Astrocyte of the hippocampus (primary cell): ENCODE results near the gene TMF1.

Source experiments
- DNase-seq: peaks from one replicate; pipeline ENCODE4 v3.0.0; 2011; ENCODE audit warnings: low read depth, low spot score

TMF1 gene

DNA sequence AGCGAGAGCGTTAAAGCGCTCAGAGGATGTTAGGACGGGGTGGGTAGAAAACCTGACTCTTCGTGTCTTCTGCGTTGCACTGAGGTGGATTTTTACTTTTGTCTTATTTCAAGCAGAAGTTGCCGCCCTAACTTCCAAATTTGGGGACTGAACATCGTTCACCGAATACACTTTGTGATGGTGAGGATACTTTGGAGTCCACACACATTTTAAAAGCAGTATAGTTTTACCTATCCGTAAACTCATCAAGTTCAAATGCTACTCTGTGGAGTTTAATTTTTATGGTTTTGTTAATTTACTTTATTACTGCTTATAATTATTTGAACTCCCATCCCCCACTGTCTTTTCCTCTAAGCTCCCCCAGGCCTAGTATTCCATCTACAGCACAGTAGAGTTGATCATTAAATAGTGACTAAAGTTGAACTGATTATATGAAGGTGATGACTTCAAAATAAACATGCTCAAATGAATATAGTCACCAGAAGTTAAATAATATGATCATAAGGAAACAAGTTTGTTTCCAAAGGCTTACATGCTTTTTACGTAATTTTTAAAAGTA lies 38.0 kb downstream of the TMF1 start:
- no peak for DNase-seq

DNA sequence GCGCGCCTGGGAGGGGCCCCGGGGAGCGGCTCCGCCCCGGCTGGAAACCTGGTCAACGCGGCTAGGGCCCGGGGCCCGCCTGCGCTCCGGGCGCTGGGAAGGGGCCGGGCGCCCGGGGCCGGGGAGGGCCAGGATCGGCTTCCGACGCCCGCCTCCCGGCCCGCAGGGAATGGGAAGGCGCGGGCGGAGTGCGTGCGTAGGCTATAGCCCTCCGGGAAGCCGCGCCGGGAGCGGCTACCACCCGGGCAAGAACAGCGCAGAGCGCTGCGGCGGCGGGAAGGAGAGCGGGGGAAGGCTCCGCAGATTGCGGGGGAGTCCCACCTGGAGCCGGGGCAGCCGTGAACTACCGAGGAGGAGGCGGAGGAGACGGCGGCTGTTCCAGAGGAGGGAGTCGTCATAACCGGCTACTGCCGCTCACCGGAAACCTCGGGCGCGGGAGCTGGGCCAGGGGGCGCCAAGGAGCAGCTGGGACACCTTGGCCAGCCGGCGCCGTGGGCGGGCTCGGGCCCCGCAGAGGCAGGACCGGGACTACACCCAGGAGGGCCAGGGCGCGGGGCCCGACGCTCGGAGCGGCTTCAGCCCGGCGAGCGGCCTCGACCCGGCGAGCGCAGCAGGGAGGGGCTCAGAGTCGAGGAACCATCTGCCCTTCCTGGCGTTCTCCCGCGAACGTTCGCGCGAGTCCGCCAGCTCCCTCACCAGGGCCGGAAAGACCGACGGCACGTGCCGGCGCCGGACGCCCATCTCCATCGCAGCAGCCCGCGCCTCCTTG lies 38.7 kb downstream of the TMF1 start, which contains the start of gene EOGT:
Gene EOGT (minus strand): TSS at position 432 of the 769 bp plus-strand sequence. CDS start 3,838 bp downstream, outside the sequence.
- DNase-seq, result peak; percentile 96

DNA sequence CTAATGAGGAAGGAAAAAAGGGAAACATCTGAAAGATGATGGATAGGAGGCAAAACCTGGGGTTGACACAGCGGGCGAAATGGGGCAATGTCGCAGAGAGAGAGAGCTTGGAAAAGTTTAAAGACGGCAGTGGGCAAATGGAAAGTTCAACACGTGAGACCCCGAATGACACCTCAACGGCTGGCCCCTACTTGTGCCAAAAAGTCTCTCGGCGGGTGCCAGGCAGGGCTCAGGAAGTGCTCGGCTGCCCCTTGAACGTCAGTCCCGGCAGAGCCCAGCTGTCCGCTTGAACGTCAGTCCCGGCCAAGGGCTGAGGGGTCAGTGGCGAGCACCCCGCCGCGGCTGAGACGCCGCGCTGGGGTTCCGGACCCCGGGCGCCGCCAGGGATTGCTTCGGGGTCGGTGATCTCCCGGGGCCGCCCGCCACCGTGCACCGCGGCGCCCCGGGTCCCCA lies 39.3 kb downstream of the TMF1 start:
- DNase-seq, result peak; percentile 68

DNA sequence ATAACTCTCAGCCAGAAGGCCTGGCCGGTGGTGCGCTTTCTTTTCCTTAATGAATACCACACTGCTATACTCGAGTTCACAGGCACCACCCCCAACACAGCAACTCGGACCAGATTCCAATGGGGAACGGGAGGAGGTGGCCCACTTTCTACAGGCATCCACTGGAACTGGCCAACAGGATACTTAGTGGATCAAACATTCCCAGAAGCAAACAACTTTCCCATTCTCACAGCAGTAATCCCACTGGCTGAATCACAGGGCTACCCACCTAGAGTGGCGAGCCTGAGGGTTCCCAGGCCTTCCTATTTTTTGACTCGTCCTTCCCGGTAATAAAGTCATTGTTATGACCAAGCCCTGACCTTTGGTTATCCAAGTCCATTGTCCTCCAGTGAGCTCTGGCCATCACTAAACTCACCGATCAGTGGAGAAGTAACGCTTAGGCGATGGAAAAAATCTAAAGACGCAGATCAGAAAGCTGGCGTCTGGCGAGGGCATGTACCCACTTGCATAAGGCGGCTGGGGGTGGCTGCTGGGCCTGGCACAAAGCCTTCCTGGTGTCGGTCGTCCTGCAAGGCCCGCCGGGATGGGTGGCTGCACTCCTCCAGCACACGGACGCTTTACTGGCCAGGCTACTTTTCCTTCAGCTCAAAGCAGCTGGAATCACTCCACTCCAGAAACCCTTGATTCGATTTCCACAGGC lies 39.9 kb downstream of the TMF1 start:
- DNase-seq, result peak; percentile 39

DNA sequence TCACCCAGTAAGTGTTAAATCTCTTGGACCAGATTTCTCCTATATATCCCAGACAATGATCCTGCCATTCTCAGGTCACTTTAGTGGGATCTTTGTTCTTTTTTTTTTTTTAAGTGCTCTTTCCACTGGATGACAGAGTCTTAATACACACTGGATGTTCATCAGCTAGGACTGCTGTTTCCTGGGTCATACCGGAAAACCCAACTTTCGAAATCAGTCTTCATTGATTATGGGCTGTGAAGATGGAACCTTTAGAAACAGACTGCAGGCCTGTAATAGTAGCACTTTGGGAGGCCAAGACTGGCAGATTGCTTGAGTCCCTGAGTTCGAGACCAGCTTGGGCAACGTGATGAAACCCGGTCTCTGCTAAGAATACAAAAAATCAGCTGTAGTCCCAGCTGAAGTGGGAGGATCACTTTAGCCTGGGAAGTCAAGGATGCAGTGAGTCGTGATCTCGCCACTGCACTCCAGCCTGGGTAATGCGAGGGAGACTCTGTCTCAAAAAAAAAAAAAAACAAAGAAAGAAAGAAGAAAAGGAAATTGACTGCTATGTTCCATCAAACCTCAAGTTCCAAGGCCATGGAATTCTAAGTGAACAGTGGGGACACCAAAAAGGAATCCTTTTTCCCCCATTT lies 40.9 kb downstream of the TMF1 start:
- DNase-seq, result peak; percentile 16

DNA sequence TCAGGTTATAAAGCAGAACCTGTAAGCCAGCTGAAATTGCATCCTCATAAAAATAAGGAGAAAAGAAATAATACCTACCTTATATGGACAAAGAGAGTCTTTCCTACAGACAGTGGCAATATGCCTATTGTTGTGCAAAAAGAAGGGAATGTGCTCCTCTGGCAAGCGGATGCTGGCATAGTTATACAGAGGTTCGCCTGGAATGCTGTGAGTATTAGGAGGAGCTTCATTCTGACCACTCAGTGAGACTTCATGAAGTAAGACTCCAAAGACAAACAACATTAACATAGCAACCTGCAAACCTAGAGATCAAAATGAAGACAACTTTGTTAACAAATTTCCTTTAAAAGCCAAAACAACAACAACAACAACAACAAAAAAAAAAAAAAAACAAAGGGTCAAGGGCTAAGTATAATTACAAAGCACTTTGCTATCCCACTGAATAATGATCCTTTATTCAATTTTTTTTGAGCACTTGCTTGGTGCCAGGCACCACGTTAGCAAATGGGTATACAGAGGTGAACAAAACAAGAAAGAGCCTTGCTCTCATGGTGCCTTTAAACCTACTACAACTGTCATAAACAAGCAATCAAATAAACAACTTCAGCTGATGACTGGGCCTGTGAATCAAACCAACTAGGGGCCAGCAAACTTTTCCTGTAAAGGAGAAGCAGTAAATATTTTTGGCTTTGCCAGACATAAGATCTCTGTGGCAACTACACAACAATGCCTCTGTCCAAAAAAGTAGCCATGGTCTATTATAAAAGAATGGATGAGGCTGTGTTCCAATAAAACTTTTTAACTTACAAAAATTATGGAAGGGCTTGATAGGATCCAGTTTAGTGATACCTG lies 42.3 kb downstream of the TMF1 start:
- DNase-seq, result peak; percentile 92

DNA sequence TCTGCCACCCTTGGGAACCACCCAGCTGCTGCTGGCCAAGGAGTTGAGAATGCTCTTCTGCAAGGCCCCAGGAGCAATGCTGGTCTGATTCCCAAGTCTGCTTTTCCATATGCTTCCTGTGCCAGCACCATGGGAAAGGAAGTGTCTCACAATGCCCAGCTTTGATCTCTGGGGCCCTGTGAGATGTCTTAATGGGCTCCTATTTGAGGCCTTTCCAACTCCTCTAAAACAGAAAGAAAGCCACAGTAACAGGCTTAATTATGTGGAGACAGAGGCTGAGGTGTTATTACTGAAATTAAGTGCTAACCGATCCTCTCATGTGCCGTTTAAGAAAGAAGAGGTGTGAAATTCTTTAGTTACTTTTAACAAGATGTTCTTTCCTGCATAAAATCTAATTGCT lies 43.2 kb downstream of the TMF1 start:
- peak; percentile 41 for DNase-seq

DNA sequence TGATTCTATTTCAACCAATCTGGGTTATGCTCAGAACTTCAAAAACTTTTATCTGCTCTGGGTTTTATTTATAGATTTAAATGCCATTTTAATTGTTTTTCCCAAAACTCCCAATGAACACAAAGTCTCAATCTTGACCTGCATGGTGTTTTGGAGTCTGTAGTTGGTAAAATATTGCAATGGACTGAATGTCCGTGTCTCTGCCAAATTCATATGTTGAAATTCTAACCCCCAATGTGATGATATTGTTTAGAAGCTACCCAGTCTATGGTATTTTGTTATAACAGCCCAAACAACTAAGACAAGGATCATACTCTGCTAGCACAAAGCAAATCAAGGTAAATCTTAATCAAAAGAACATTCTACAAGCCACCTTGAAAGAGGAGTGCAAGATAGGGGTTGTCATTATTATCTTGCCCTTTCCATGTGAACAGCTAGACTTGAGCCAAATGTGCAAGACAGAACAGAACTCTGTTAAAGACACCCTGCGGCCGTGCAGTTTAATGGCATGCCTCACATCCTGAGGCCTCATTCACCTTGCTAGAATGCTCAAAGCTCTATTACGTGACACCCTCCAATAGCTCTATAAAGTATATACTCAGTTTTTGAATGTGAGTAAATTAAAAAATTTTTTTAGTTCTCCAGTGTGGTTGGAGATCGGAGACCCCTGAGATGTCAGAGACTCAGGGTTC lies 46.2 kb downstream of the TMF1 start:
- DNase-seq, result no peak

DNA sequence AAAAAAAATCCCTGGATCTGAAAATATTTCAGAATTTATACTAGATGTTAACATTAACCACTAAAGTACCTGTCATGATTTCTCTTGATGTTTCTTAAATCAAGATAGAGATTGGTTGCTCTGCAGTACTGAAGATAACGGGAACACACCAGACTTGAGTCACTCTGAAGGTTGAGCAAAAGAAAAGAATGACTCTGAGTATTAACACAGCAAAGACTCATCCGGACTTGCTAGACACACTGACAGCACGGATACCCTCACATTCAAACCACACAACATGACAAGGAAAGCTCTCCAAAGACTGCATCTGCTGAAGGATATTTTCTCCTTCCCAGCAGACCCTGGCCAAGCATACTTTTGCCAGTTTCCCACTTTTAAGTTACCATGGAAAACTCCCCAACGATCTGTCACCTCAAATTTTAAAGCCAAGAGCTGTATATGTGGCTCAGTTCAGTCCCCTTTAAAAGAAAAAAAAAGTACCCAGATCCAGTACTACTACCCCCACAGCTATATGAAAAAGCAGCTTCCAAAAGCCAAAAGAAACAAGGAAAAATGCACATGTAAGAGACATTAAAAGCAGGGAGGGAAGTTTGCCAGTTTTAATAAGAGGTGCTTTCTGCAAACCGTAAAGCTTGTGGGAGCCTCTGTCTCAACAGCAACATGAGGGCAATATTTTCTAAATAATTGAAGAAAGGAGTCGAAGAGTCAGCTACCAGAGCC lies 46.9 kb downstream of the TMF1 start:
- DNase-seq, result no peak

DNA sequence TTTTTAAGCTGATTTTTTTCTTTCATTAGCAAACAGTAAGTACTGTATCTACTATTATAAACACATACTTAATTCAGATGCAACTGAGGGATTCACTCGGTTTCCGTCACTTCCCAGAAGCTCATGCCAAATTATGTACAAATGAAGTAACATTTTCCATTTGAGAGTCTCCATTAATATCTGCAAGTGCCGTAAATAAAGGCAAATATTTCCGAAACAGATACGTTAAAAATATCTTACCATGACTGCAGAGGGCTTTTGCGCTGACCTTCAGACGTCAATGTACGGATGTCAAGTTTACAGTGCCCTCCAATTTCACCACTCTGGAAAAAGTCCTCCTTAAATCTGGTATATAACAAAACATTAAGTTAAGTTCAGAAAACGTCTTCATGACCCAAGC lies 48.0 kb downstream of the TMF1 start:
- no peak for DNase-seq

DNA sequence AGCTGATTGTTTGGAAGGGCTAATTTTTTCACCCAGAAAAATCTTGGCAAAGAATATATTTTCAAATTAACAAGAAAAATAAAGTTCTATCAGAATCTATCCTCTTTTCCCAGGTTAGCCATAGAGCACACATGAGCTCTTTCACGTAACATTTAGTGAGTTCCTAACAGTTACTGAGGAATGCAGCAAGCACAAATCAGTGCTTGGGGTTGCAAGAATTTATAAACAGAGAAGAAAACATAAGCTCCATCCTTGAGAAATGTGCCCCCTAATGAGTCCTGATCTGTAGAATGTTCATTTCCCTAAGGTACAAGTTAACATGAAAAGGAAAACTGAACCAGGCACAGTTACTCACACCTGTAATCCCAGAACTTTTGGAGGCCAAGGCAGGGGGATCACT lies 52.5 kb downstream of the TMF1 start:
- peak; percentile 28 for DNase-seq

DNA sequence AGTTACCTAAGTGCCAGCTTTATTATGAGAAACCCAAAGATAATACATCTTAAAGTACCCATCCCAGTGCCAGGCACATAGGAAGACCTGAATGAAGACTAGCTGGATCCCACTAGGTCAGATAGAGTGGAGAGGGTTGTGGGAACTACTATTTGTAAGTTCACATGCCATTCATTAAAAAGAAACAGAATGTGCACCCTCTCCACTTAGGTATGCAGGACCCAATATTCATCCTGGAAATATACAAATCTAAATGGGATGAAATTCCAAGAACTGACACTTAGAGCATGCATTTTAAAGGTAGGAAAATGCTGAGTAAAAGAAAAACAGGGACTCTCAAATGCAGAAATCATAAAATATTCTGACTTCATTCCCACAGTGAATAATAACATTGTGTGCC lies 53.0 kb downstream of the TMF1 start:
- DNase-seq, result no peak

DNA sequence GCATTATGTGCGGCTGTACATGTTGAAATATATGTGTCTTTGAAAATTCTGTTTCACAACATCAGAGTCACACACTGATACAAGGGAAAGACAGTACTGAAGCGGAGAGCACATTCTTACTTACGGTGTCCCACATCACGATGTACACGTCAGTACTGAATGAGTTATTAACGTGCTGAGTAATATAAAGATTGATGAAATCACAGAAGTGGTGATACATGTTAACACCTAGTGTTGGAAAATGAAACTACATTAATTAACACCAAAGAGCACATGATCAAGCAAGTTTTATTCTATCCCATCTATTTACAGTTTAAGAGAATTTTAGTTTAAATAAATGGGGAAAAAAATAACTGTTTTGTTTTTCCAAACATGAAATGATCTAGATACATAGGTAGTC lies 54.2 kb downstream of the TMF1 start:
- DNase-seq, result no peak

DNA sequence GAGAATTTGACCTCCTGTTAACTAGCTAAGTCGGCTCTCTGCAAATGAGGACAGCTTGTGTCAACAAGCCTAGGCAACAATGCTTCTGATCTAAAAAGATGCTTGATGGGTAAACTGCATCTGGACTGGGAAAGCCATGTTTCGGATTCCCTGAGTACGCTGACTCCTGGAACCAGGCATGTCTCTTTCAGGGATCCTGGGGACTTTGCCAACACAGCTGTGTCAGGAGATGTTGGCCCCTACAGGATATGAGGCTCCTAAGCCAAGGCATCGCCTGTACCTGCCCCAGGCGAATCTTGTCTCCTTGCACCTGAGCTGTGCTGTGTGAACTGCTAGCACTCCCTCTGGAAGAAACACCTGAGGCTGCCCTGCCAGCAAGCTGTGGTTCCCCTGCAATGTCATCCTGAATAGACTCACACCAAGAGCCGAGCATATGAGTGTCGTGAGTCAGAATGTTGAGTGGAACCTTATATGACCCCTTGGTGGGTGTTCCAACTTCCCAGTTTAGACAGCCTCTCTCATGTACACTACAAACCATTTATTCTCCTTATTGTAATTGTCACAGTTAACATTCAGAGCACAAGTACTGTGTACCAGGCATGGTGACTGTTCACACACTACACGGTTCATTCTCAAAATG lies 55.7 kb downstream of the TMF1 start:
- DNase-seq, result peak; percentile 60

DNA sequence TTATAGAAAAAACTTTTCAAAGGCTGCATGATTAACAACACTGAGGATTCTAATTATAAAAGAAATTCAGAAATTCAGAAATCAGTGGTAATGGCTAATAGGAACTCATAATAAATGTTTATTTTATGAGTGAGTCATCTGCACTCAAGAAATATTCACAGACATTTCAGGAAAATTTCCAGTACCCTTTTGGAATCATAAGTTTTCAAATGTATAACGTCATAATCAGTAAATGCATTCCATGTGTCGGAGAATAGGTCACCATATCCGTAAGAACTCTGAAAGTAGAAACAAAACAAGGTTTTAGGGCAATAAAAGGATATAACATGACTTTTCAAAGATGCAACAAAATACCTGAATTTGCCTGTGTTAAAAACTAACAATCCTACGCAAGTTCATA lies 63.4 kb downstream of the TMF1 start:
- DNase-seq, result no peak

DNA sequence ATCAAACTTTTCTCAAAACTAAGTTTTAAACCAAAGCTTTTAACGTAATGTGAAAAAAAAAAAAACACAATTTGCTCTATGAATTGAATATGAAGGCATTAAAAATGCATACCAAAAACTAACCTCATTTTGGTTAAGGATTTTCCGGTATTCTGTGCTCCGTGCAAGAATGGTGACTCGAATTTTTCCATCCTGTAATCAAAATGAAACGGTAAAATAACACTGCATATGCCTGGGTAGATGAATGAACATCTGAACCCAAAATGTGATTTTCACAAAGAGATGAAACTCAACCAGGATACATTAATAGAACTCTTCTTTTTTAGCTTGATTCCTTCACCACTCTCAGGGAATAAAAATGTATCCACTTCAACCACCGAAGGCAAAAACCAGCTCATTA lies 64.8 kb downstream of the TMF1 start:
- no peak for DNase-seq

DNA sequence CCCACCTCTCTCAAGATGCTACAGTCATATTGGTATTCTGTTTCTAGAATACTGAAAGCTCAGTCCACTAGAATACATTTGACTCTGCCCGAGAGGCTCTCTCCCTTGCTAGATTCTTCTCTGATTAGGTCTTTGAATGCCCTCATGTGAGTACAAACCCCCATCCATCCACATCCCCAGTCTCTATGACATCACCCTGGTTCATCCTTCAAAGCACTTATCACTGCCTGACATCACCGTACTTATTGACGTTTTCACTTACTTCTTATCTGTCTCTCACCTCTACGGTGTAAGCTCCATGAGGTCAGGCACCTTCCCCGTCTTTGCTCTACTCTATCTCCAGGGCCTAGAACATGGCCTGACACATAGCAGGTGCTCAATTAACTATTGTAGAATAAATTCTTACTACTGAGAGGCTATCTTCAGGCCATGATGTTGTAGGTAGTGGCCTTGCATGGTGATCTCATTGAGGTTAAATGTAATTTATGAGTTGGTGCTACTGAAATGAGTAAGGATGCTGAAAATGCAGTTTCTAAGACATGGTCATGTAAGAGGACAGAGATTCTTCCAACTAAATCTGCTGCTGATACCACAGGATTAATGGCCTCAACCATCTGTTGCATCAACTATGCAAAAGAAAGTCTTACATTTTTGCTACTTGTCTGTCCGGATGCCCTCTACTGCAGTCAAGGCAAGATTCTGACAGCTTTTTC lies 65.5 kb downstream of the TMF1 start:
- no peak for DNase-seq

DNA sequence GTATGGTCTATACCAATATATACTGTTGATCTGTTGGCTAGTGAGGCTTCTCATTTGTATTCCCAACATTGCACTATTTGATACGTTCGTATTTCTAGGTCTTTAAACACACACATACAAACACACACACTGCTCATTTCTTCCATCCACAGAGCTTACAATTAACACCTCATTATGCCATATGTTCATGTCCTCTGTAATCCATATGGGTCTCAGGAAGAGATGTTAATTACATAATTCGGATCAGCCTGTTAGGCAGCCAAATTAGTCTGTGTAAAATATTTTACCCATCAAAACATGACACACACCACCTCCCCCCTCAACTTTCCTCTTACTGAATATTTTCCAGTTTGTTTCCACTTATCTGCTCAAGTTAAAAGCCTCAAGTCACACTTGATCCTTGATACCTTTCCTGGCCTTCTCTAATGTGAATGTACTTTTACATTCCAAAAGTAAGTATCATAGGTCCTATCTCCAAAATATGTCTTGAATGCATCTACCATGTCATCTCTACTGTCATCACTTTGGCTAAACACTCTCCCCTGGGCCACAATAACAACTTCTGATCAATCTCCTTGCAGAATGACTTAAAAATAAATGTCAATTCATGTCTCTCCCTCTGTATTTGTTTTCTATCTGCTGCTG lies 66.9 kb downstream of the TMF1 start:
- no peak for DNase-seq
